SU-DHL-6 (cell line): ENCODE results near the gene VAV3.

Experiments
- CTCF ChIP-seq: fragments of 200-600 bp; sonication (generic); IDR thresholded peaks from one replicate; pipeline ENCODE4 v1.5.1; 2017; ENCODE audit warnings: antibody characterized with exemption, mild to moderate bottlenecking, low read length, moderate library complexity; ENCODE audit not compliant: insufficient read depth, poor library complexity, severe bottlenecking
- EZH2phosphoT487 ChIP-seq: fragments of 200-600 bp; sonication (generic), shearing (Covaris generic); conservative IDR thresholded peaks from 2 replicates; pipeline ENCODE4 v1.6.1; 2018; ENCODE audit warnings: mild to moderate bottlenecking, antibody characterized with exemption, low read length, moderate library complexity, mixed read lengths

GRCh38 chr1:107883562-107883961 lies 81.4 kb downstream of the VAV3 start:
- no peak for TF ChIP-seq CTCF
- TF ChIP-seq EZH2phosphoT487 = no peak
